IMR-90 (cell line): ENCODE data around the gene MLLT3. TPM values are rescaled to one million over a fixed set of nuclear protein-coding genes. Genes with fewer than 3 reads are reported as not detected.
"Not testable (repeated sequence)": the region's sequence is repeated elsewhere in the genome, so short reads cannot be mapped to it uniquely, and the experiment has no call there.

ENCODE experiments used
- ATAC-seq: fragments of 200-7000 bp; cut with Tn5 transposase; 2 replicates; pipeline ENCODE4 v1.9.1; 2020; ENCODE audit warnings: low read depth, mild to moderate bottlenecking, moderate library complexity
- BruUV-seq: library from RNA; stranded (reverse); fragments of 400-500 nt; replicated peaks from 2 replicates; lab custom pipeline; 2021; lab: Mats Ljungman, UMichigan
- CTCF ChIA-PET: fragments of 300-600 bp; formaldehyde crosslinking; extraction: SDS; loops from one replicate; lab custom pipeline; 2021; ENCODE audit warnings: antibody characterized with exemption; lab: Yijun Ruan, JAX
- POLR2A ChIA-PET: fragments of 300-600 bp; sonication (Branson Sonifier 250); formaldehyde crosslinking; loops from one replicate; lab custom pipeline; 2022; ENCODE audit warnings: antibody characterized with exemption; ENCODE audit not compliant: unreplicated experiment; lab: Charles Lee
- DNase-seq: peaks from one replicate; pipeline ENCODE4 v3.0.0; 2013
- H2AFZ ChIP-seq: replicated peaks from 2 replicates; pipeline ENCODE3; 2013; ENCODE audit warnings: low read length, mild to moderate bottlenecking; ENCODE audit not compliant: poor library complexity
- H2AK5ac ChIP-seq: 2 replicates; pipeline ENCODE4 v1.6.1; 2013; ENCODE audit warnings: low read depth, low read length, inconsistent platforms
- H2AK9ac ChIP-seq: replicated peaks from 2 replicates; pipeline ENCODE3; 2013; ENCODE audit warnings: mild to moderate bottlenecking, low read depth, low read length, moderate library complexity; ENCODE audit not compliant: poor library complexity
- H2BK120ac ChIP-seq: 2 replicates; pipeline ENCODE4 v1.6.1; 2013; ENCODE audit warnings: low read depth, low read length, inconsistent platforms
- H2BK15ac ChIP-seq: 3 replicates; pipeline ENCODE4 v1.6.1; 2013; ENCODE audit warnings: low read depth, low read length, inconsistent platforms
- H2BK20ac ChIP-seq: 2 replicates; pipeline ENCODE4 v1.6.1; 2013; ENCODE audit warnings: low read depth, mild to moderate bottlenecking, inconsistent platforms, low read length, moderate library complexity
- H2BK5ac ChIP-seq: 2 replicates; pipeline ENCODE4 v1.6.1; 2013; ENCODE audit warnings: mild to moderate bottlenecking, low read depth, low read length, inconsistent platforms; ENCODE audit not compliant: poor library complexity, severe bottlenecking
- H3K14ac ChIP-seq: replicated peaks from 2 replicates; pipeline ENCODE4 v1.6.1; 2013; ENCODE audit warnings: low read depth, low read length, inconsistent platforms
- H3K18ac ChIP-seq: 2 replicates; pipeline ENCODE4 v1.6.1; 2013; ENCODE audit warnings: low read depth, low read length, control low read depth
- H3K23ac ChIP-seq: 2 replicates; pipeline ENCODE4 v1.6.1; 2013; ENCODE audit warnings: low read depth, low read length, inconsistent platforms
- H3K27ac ChIP-seq: 2 replicates; pipeline ENCODE4 v1.5.1; 2013; ENCODE audit warnings: mild to moderate bottlenecking, control low read depth, low read length; ENCODE audit not compliant: insufficient read depth
- H3K27me3 ChIP-seq: 2 replicates; pipeline ENCODE4 v1.6.1; 2013; ENCODE audit warnings: low read length; ENCODE audit not compliant: control insufficient read depth, insufficient read depth
- H3K36me3 ChIP-seq: 2 replicates; pipeline ENCODE4 v1.6.1; 2013; ENCODE audit warnings: low read length, mixed read lengths; ENCODE audit not compliant: control insufficient read depth, insufficient read depth
- H3K4ac ChIP-seq: 2 replicates; pipeline ENCODE4 v1.6.1; 2013; ENCODE audit warnings: low read depth, low read length, inconsistent platforms
- H3K4me1 ChIP-seq: 2 replicates; pipeline ENCODE4 v1.6.1; 2013; ENCODE audit warnings: low read length, mixed read lengths; ENCODE audit not compliant: control insufficient read depth, insufficient read depth
- H3K4me2 ChIP-seq: 2 replicates; pipeline ENCODE4 v1.6.1; 2013; ENCODE audit warnings: low read depth, mild to moderate bottlenecking, control low read depth, low read length, moderate library complexity
- H3K4me3 ChIP-seq: 2 replicates; pipeline ENCODE4 v1.5.1; 2013; ENCODE audit warnings: low read depth, mild to moderate bottlenecking, control low read depth, low read length, moderate library complexity; ENCODE audit not compliant: insufficient read depth
- H3K56ac ChIP-seq: 2 replicates; pipeline ENCODE4 v1.6.1; 2013; ENCODE audit warnings: low read length, inconsistent platforms; ENCODE audit not compliant: insufficient read depth; ENCODE audit errors: extremely low read depth
- H3K79me1 ChIP-seq, 2 experiments: 2 replicates each; pipeline ENCODE4 v1.6.1; 2013; ENCODE audit warnings: low read length in 2 of 2, inconsistent platforms in 1 of 2, low read depth in 1 of 2
- H3K9ac ChIP-seq: 2 replicates; pipeline ENCODE4 v1.6.1; 2013; ENCODE audit warnings: low read depth, low read length, control low read depth
- H3K9me1 ChIP-seq: 2 replicates; pipeline ENCODE4 v1.6.1; 2013; ENCODE audit warnings: low read length, inconsistent platforms; ENCODE audit not compliant: insufficient read depth
- H3K9me3 ChIP-seq: 2 replicates; pipeline ENCODE4 v1.6.1; 2013; ENCODE audit warnings: low read length; ENCODE audit not compliant: control insufficient read depth, insufficient read depth
- H4K20me1 ChIP-seq: 2 replicates; pipeline ENCODE4 v1.6.1; 2013; ENCODE audit warnings: low read length, inconsistent platforms; ENCODE audit not compliant: insufficient read depth
- H4K5ac ChIP-seq: 2 replicates; pipeline ENCODE4 v1.6.1; 2013; ENCODE audit warnings: mild to moderate bottlenecking, low read depth, low read length, control low read depth
- H4K8ac ChIP-seq, 2 experiments: 2 replicates each; pipeline ENCODE4 v1.6.1; 2013; ENCODE audit warnings: low read depth in 2 of 2, low read length in 2 of 2, control low read depth in 1 of 2, inconsistent platforms in 1 of 2
- H4K91ac ChIP-seq: 2 replicates; pipeline ENCODE4 v1.6.1; 2013; ENCODE audit warnings: low read depth, low read length, inconsistent platforms; ENCODE audit not compliant: insufficient read depth
- WGBS, 2 experiments: methylation state at CpG; one replicate each; pipeline versions ENCODE4 v1.1.5 to v1.1.7; 2013; ENCODE audit warnings: missing lambda C conversion rate in 2 of 2; ENCODE audit not compliant: insufficient read length in 1 of 2; ENCODE audit errors: extremely low coverage in 2 of 2; 5-methylcytosine and 5-hydroxymethylcytosine counted together
- dilution Hi-C: fragments of 300-500 bp; cut with HindIII; formaldehyde crosslinking; loops from one replicate; pipeline ENCODE4 v1.14.3; 2018; ENCODE audit warnings: low sequenced_read_pairs; ENCODE audit not compliant: unreplicated experiment
- in situ Hi-C: fragments of 300-500 bp; cut with MboI; formaldehyde crosslinking; loops from 3 replicates; pipeline ENCODE4 v1.14.3; 2019; ENCODE audit warnings: low sequenced_read_pairs, inconsistent platforms, mixed read lengths
- intact Hi-C: fragments of 100-400 bp; cut with micrococcal nuclease; formaldehyde crosslinking; loops from 2 replicates; pipeline ENCODE4 v1.10.0; 2022
- polyA plus RNA-seq, 3 experiments: library from polyadenylated mRNA; depleted of rRNA; stranded (reverse); fragments of >200 nt; gene quantifications; 2 replicates each; pipeline ENCODE4 v1.2.3, GENCODE V29; 2012; ENCODE audit warnings: low replicate concordance in 1 of 3
- total RNA-seq: library from RNA; depleted of rRNA; stranded (reverse); fragments of >200 nt; gene quantifications from 2 replicates; pipeline ENCODE4 v1.2.3, GENCODE V29; 2012

The MLLT3 gene
- total and polyA plus RNA-seq, 2 of the 4 experiments (the other 2 are of a cell fraction), result 10.4 to 21.1 TPM

DNA sequence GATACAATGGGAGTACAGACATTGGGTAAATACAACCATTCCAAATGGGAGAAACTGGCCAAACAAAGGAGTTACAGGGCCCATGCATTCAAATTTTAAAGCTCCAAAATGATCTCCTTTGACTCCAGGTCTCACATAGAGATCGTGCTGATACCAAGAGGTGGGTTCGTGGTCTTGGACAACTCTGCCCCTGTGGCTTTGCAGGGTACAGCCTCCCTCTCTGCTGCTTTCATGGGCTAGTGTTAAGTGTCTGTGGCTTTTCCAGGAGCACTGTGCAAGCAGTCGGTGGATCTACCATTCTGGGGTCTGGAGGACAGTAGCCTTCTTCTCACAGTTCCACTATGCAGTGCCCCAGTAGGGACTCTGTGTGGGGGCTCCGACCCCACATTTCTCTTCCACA is 39.2 kb downstream of the MLLT3 start:
- H4K20me1 ChIP-seq, H2BK20ac ChIP-seq, H3K9me1 ChIP-seq, H3K23ac ChIP-seq, H3K56ac ChIP-seq, dilution Hi-C loops, H3K4me2 ChIP-seq, POLR2A ChIA-PET, in situ Hi-C loops, H4K5ac ChIP-seq, H3K4me1 ChIP-seq, ATAC-seq, H4K91ac ChIP-seq, H3K4me3 ChIP-seq, H3K18ac ChIP-seq, H3K4ac ChIP-seq, H3K9me3 ChIP-seq, DNase-seq, H3K27me3 ChIP-seq, H2AK5ac ChIP-seq, H3K14ac ChIP-seq, BruUV-seq, H3K9ac ChIP-seq, H4K8ac ChIP-seq, H2BK15ac ChIP-seq, H2BK5ac ChIP-seq, H3K27ac ChIP-seq, H2BK120ac ChIP-seq, H2AFZ ChIP-seq, CTCF ChIA-PET, H2AK9ac ChIP-seq, intact Hi-C loops, H3K36me3 ChIP-seq: not testable (repeated sequence)
- 88% methylated on average over 1 of the region's 4 CpGs; no CpG with 5 or more reads in 1 of the 2 experiments for WGBS, 2 experiments
- H3K79me1 ChIP-seq, result peaks cover 6 to 19% of the 10 kb centered on the region in 2 experiments; a peak in 3 of 4 replicates
